ENCODE results near the gene SEC11A. TPM values are rescaled to one million over a fixed set of nuclear protein-coding genes. Genes with fewer than 3 reads are reported as not detected.

Gene SEC11A
- total RNA-seq, 1 experiment from 2014 or later, result 235 TPM

DNA sequence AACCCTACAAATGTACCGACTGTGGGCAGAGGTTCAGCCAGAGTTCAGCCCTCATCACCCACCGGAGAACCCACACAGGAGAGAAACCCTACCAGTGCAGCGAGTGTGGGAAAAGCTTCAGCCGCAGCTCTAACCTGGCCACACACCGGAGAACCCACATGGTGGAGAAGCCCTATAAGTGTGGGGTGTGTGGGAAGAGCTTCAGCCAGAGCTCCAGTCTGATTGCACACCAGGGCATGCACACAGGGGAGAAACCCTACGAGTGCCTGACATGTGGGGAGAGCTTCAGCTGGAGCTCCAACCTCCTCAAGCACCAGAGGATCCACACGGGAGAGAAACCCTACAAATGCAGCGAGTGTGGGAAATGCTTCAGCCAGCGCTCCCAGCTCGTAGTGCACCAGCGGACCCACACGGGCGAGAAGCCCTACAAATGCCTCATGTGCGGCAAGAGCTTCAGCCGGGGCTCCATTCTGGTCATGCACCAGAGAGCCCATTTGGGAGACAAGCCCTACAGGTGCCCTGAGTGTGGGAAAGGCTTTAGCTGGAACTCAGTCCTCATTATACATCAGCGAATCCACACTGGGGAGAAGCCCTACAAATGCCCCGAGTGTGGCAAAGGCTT lies 94.5 kb downstream of the SEC11A start:
- in situ Hi-C loops (cut with HindIII; ENCODE audit: low pct_unique_long_range_greater_than_20kb, low sequenced_read_pairs), result no loop called here
- no peak for DNase-seq (ENCODE audit: low read depth)

DNA sequence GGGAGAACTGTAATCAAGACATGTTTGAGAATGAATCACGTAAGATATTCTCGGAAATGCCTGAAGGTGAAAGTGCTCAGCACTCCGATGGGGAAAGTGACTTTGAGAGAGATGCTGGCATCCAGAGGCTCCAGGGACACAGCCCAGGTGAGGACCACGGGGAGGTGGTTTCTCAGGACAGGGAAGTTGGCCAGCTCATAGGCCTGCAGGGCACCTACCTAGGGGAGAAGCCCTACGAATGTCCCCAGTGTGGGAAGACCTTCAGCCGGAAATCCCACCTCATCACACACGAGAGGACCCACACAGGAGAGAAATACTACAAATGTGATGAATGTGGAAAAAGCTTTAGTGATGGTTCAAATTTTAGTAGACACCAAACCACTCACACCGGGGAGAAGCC lies 95.3 kb downstream of the SEC11A start:
- DNase-seq (ENCODE audit: low read depth), result no peak
- in situ Hi-C loops (cut with HindIII; ENCODE audit: low pct_unique_long_range_greater_than_20kb, low sequenced_read_pairs), result no loop called here

Other genes with a start within 250 kb of the SEC11A start
- 11.0 and 15.9 TPM in 2 replicates for gene ZSCAN2, start 115.1 kb downstream of the SEC11A start, total RNA-seq (2014; rRNA removed; shearing (Covaris generic); ENCODE audit: low replicate concordance)
- gene WDR73, start 61.9 kb downstream of the SEC11A start, total RNA-seq (2014; rRNA removed; shearing (Covaris generic); ENCODE audit: low replicate concordance), result 14.2 and 23.1 TPM in 2 replicates
- gene NMB, start 57.9 kb downstream of the SEC11A start, total RNA-seq (2014; rRNA removed; shearing (Covaris generic); ENCODE audit: low replicate concordance), result 12.6 and 29.7 TPM in 2 replicates
- 5.8 and 7.2 TPM in 2 replicates for gene ZNF592, start 32.5 kb upstream of the SEC11A start, total RNA-seq (2014; rRNA removed; shearing (Covaris generic); ENCODE audit: low replicate concordance)
- gene ALPK3, start 101.2 kb upstream of the SEC11A start, total RNA-seq (2014; rRNA removed; shearing (Covaris generic); ENCODE audit: low replicate concordance), result not detected in 2 replicates
- not detected in 2 replicates for gene SLC28A1, start 168.5 kb upstream of the SEC11A start, total RNA-seq (2014; rRNA removed; shearing (Covaris generic); ENCODE audit: low replicate concordance)

All from Caki2 (cell line).